Activated naive CD4-positive, alpha-beta T cell treated with anti-CD3 and anti-CD28 coated beads, Interleukin-2, amount 50 U/mL, for 72 hours (primary cell): Measurements from ENCODE around the gene ZCCHC7. TPM values are rescaled to one million over a fixed set of nuclear protein-coding genes. Genes with fewer than 3 reads are reported as not detected.
"Not testable (repeated sequence)": the region's sequence is repeated elsewhere in the genome, so short reads cannot be mapped to it uniquely, and the experiment has no call there.

ENCODE experiments used
- ATAC-seq, 2 donors: fragments of 150-1000 bp; cut with Tn5 transposase; 2 replicates each; pipeline ENCODE4 v1.10.0; 2021; ENCODE audit warnings: mild to moderate bottlenecking in 2 of 2, moderate library complexity in 2 of 2
- DNase-seq, 2 donors: peaks; one replicate each; pipeline ENCODE4 v3.0.0; 2021 to 2022; ENCODE audit warnings: low spot score in 2 of 2
- H3K27ac Mint-ChIP-seq, 2 donors: one replicate each; pipeline ENCODE4 v1.8.0; 2022; ENCODE audit warnings: mild to moderate bottlenecking in 2 of 2, mixed read lengths in 2 of 2
- H3K36me3 Mint-ChIP-seq, 2 donors: one replicate each; pipeline ENCODE4 v1.8.0; 2022; ENCODE audit warnings: mixed read lengths in 2 of 2
- H3K9me3 Mint-ChIP-seq, 2 donors: one replicate each; pipeline ENCODE4 v1.8.0; 2022; ENCODE audit warnings: mixed read lengths in 2 of 2
- total RNA-seq, 2 donors: library from RNA; stranded (reverse); gene quantifications; one replicate each; pipeline ENCODE4 v1.2.3, GENCODE V29; 2022

Gene ZCCHC7
- total RNA-seq, 2 donors from 2014 or later: 25.1 to 29.1 TPM

- Mint-ChIP-seq H3K36me3 (peaks cover 23 to 34% of the 10 kb centered on the region in 2 donors), H3K9me3 (no peaks in the 10 kb centered on the region), H3K27ac (no peak overlapping the region)
- no peak for DNase-seq
- ATAC-seq: no peak
Measured at GRCh38 chr9:37152365-37152764, 32.0 kb downstream of the ZCCHC7 start.

GRCh38 chr9:37155601-37156000 lies 35.2 kb downstream of the ZCCHC7 start:
- Mint-ChIP-seq H3K36me3 (peaks cover 25 to 38% of the 10 kb centered on the region in 2 donors), H3K9me3 (no peaks in the 10 kb centered on the region), H3K27ac (no peak overlapping the region)
- no peak for ATAC-seq
- no peak for DNase-seq

DNA sequence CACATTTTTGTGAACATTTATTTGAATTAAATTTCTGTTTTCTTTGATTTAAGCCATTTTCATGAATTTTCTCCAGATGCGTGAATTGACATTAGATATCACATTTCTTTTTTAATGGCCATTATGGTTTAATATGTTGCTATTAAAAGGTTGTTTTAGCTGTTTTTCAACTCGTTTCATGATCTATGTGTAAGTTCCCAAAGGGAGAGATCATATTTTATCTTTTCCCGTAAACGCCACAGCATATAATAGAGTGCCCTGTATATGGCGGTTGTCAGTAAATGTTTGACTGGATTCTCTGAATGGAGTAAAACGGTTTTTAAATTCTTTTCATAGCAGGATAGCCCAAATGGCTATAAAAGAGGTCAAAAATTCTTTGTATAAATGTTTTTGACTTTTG lies 35.8 kb downstream of the ZCCHC7 start:
- Mint-ChIP-seq H3K27ac (no peak overlapping the region), H3K36me3 (peaks cover 25 to 38% of the 10 kb centered on the region in 2 donors), H3K9me3 (no peaks in the 10 kb centered on the region)
- DNase-seq (no peak), ATAC-seq (no peak)

DNA sequence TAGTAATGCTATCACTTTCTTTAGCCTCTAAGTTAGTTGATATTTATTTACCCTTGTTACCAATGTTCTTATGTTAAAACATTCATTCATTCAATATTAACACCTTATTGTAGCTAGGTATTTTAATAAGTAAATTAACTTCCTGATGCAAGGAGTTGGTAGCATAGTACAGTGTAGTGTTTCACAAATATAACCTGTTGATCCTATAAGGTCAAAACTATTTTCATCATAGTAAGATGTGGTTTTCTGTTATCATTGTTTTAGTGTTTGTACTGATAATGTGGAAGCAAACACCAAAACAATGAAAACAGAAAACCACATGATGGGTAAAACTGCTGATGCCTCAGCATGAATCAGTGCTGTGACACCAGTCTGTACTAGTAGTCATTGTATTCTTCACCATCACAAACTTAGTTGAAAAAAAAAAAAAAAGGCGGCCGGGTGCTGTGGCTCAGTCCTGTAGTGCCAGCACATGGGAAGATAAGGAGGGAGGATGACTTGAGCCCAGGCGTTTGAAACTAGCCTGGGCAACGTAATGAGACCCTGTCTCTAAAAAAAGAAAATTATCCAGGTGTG lies 36.5 kb downstream of the ZCCHC7 start:
- ATAC-seq (peak in 1 of 2 donors; percentile 81), DNase-seq (no peak)
- H3K36me3 Mint-ChIP-seq: peaks cover 29 to 38% of the 10 kb centered on the region in 2 donors
- H3K27ac Mint-ChIP-seq: no peak overlapping the region
- no peaks in the 10 kb centered on the region for H3K9me3 Mint-ChIP-seq

DNA sequence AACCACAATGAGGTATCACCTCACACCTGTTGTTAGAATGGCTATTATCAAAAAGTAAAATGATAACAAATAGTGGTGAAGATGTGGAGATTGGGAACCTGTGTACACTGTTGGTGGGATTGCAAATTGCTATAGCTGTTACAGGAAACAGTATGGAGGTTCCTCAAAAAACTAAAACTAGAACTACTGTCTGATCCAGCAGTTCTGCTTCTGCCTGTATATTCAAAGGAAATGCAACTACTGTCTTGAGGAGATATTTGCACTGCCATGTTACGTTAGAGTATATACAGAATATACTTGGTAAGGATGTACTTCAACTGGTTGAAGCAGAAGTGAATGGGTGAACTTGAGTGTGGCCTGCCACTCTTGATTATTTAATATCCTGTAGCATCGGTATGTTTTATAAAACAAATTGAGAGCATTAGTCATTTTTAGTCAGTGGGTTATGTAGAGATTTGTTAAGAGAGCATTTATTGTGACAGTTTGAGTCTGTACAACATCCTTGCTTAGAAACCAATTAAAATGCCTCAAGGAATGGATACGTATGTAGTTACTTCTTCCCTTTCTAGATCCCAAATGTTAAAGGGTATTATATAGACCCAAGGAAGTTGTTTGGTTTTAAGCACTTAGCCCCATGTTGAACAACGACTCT lies 37.5 kb downstream of the ZCCHC7 start:
- Mint-ChIP-seq H3K27ac (peak overlapping the region in 1 of 2 donors; percentile 9), H3K36me3 (peaks cover 25 to 38% of the 10 kb centered on the region in 2 donors), H3K9me3 (no peaks in the 10 kb centered on the region)
- DNase-seq: no peak
- ATAC-seq: no peak

GRCh38 chr9:37163299-37163698 lies 42.9 kb downstream of the ZCCHC7 start:
- no peak overlapping the region for H3K27ac Mint-ChIP-seq
- H3K36me3 Mint-ChIP-seq: peaks cover 14 to 41% of the 10 kb centered on the region in 2 donors
- ATAC-seq: no peak

GRCh38 chr9:37164335-37164734 lies 44.0 kb downstream of the ZCCHC7 start:
- H3K27ac Mint-ChIP-seq, ATAC-seq, DNase-seq, H3K9me3 Mint-ChIP-seq: not testable (repeated sequence)
- H3K36me3 Mint-ChIP-seq: peaks cover 14 to 50% of the 10 kb centered on the region in 2 donors

More at GRCh38 chr9:37163299-37163698, 42.9 kb downstream of the ZCCHC7 start:
- H3K9me3 Mint-ChIP-seq: peaks cover 0 to 3% of the 10 kb centered on the region in 2 donors
- DNase-seq: no peak

- H3K27ac Mint-ChIP-seq: no peak overlapping the region
- no peak for DNase-seq
- peaks cover 17 to 45% of the 10 kb centered on the region in 2 donors for H3K36me3 Mint-ChIP-seq
- no peak for ATAC-seq
- peaks cover 0 to 3% of the 10 kb centered on the region in 2 donors for H3K9me3 Mint-ChIP-seq
Measured at GRCh38 chr9:37165644-37166043, 45.3 kb downstream of the ZCCHC7 start.

DNA sequence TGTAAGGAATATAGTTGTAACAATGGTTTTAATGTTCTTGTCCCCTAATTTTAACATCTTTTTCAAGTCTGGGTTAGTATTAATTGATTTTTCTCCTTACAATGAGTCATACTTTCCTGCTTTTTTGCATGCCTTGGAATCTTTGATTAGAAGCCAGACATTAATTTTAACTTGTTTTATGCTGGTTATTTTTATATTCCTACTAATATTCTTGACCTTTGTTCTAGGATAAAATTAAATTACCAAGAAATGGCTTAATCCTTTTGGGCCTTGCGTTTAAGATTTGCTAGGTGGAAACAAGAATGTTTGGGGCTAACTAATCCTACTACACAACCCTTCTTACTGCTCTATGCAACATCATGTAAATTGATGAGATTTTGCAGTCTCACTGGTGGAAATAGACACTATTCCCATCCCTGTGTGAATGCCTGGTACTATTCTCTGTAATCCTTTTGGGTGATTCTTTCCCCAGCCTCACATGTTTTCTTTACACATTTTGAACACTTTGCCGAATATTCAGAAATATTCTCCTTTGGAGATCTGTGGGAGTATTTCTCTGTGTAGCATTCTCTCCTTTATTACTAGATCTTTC lies 47.2 kb downstream of the ZCCHC7 start:
- Mint-ChIP-seq H3K9me3 (peaks cover 0 to 3% of the 10 kb centered on the region in 2 donors), H3K36me3 (peaks cover 22 to 60% of the 10 kb centered on the region in 2 donors), H3K27ac (no peak overlapping the region)
- no peak for DNase-seq
- no peak for ATAC-seq

DNA sequence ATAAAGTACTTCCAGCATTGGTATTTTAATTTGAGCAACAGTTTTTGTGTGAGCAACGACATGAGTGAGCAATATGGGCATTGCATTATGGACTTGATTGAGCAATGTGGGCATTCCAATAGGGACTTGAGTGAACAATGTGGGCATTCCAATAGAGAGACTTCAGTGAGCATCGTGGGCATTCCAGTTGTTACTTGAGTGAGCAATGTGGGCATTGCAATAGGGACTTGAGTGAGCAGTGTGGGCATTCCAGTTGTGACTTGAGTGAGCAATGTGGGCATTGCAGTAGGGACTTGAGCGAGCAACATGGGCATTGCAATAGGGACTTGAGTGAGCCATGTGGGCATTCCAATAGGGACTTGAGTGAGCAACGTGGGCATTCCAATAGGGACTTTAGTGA lies 52.2 kb downstream of the ZCCHC7 start:
- DNase-seq (no peak), ATAC-seq (no peak)
- peaks cover 19 to 36% of the 10 kb centered on the region in 2 donors for H3K36me3 Mint-ChIP-seq
- H3K9me3 Mint-ChIP-seq: no peaks in the 10 kb centered on the region
- H3K27ac Mint-ChIP-seq: no peak overlapping the region

- no peak overlapping the region for H3K27ac Mint-ChIP-seq
- no peaks in the 10 kb centered on the region for H3K9me3 Mint-ChIP-seq
- H3K36me3 Mint-ChIP-seq: peaks cover 19% of the 10 kb centered on the region in 2 donors
- no peak for ATAC-seq
- no peak for DNase-seq
Measured at GRCh38 chr9:37174247-37174646, 53.9 kb downstream of the ZCCHC7 start.

GRCh38 chr9:37178742-37179141 lies 58.4 kb downstream of the ZCCHC7 start:
- Mint-ChIP-seq H3K36me3 (peaks cover 6 to 17% of the 10 kb centered on the region in 2 donors), H3K9me3 (peaks cover 0 to 5% of the 10 kb centered on the region in 2 donors), H3K27ac (no peak overlapping the region)
- DNase-seq (no peak), ATAC-seq (no peak)

DNA sequence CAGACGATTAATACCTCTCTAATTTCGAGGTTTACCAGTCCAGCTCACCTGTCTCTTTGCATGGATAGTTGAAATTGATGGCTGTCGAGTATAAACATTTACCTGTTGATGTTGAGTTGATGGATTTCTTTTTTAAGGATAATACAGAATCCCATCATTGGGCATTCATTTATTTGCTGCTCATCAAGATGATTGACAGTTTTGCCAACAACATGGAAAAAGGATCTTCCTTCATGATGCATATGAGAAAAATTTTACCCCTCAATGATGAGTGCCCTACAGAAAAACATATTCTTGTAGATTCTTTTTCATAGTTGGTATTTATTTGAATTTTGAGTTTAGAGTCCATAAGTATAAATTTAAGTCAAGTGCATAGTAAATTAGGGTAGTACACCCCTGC lies 59.2 kb downstream of the ZCCHC7 start:
- Mint-ChIP-seq H3K36me3 (peaks cover 6 to 25% of the 10 kb centered on the region in 2 donors), H3K9me3 (peaks cover 0 to 5% of the 10 kb centered on the region in 2 donors), H3K27ac (no peak overlapping the region)
- DNase-seq (no peak), ATAC-seq (no peak)

GRCh38 chr9:37180138-37180537 lies 59.8 kb downstream of the ZCCHC7 start:
- Mint-ChIP-seq H3K36me3 (peaks cover 6 to 31% of the 10 kb centered on the region in 2 donors), H3K9me3 (peaks cover 0 to 5% of the 10 kb centered on the region in 2 donors), H3K27ac (no peak overlapping the region)
- ATAC-seq (no peak), DNase-seq (no peak)

GRCh38 chr9:37182718-37183117 lies 62.3 kb downstream of the ZCCHC7 start:
- Mint-ChIP-seq H3K9me3 (peaks cover 0 to 5% of the 10 kb centered on the region in 2 donors), H3K27ac (peak overlapping the region in 1 of 2 donors; percentile 66), H3K36me3 (peaks cover 9 to 45% of the 10 kb centered on the region in 2 donors)
- no peak for ATAC-seq
- DNase-seq: no peak

- DNase-seq: no peak
- H3K9me3 Mint-ChIP-seq: peaks cover 0 to 10% of the 10 kb centered on the region in 2 donors
- ATAC-seq: no peak
- H3K36me3 Mint-ChIP-seq: peaks cover 14 to 47% of the 10 kb centered on the region in 2 donors
- H3K27ac Mint-ChIP-seq: no peak overlapping the region
Measured at GRCh38 chr9:37184905-37185867, 64.8 kb downstream of the ZCCHC7 start.
